K562 (cell line): ENCODE measurements around the gene BOC. TPM values are rescaled to one million over a fixed set of nuclear protein-coding genes. Genes with fewer than 3 reads are reported as not detected.

ENCODE experiments used
- ATF4 ChIP-seq: fragments of 450-650 bp; formaldehyde crosslinking; IDR thresholded peaks from 2 replicates; pipeline ENCODE4 v1.4.0; 2022; ENCODE audit warnings: mild to moderate bottlenecking, moderate library complexity
- ATF7 ChIP-seq: fragments of 450-650 bp; IDR thresholded peaks from 2 replicates; pipeline ENCODE4 v1.7.1; 2014; ENCODE audit warnings: mild to moderate bottlenecking, moderate library complexity
- CC2D1A ChIP-seq: fragments of 450-650 bp; IDR thresholded peaks from 2 replicates; pipeline ENCODE4 v1.6.1; 2017; ENCODE audit warnings: mild to moderate bottlenecking
- HDAC2 ChIP-seq: fragments of 450-650 bp; IDR thresholded peaks from 2 replicates; pipeline ENCODE4 v1.6.1; 2016; ENCODE audit warnings: mild to moderate bottlenecking
- HMG20B ChIP-seq: fragments of 250-450 bp; sonication (Bioruptor Pico); IDR thresholded peaks from 2 replicates; pipeline ENCODE4 v1.5.0; 2021; ENCODE audit warnings: mild to moderate bottlenecking
- HOXB6 ChIP-seq: fragments of 250-450 bp; sonication (Bioruptor Pico); IDR thresholded peaks from 2 replicates; pipeline ENCODE4 v1.5.1; 2022; ENCODE audit warnings: mild to moderate bottlenecking, borderline replicate concordance
- PBX2 ChIP-seq, 2 experiments: IDR thresholded peaks in 1 of 2; conservative IDR thresholded peaks in 1 of 2; 2 replicates each; pipeline ENCODE4 v1.6.1; 2016; ENCODE audit warnings: low read depth in 2 of 2, mild to moderate bottlenecking in 1 of 2, missing compliant biosample characterization in 1 of 2, missing genetic modification characterization in 1 of 2, moderate library complexity in 1 of 2
- SMAD2 ChIP-seq: fragments of 150-350 bp; IDR thresholded peaks from 2 replicates; pipeline ENCODE4 v1.6.1; 2014; ENCODE audit warnings: low read depth, mild to moderate bottlenecking, low read length
- SP1 ChIP-seq: sonication (generic); formaldehyde crosslinking; IDR thresholded peaks from 2 replicates; pipeline ENCODE4 v1.8.1; 2022; ENCODE audit warnings: mild to moderate bottlenecking, missing genetic modification reagents
- TAL1 ChIP-seq: fragments of 450-650 bp; IDR thresholded peaks from 2 replicates; pipeline ENCODE4 v1.6.1; 2016; ENCODE audit warnings: mild to moderate bottlenecking
- TCF3 ChIP-seq: sonication (generic); formaldehyde crosslinking; IDR thresholded peaks from 2 replicates; pipeline ENCODE4 v1.4.0; 2020; ENCODE audit warnings: mild to moderate bottlenecking, missing genetic modification reagents
- ZBTB49 ChIP-seq: sonication (generic); formaldehyde crosslinking; IDR thresholded peaks from 2 replicates; pipeline ENCODE4 v1.8.0; 2022; ENCODE audit warnings: missing genetic modification reagents, mild to moderate bottlenecking, borderline replicate concordance
- ZNF507 ChIP-seq: conservative IDR thresholded peaks from 2 replicates; pipeline ENCODE4 v1.6.1; 2017; ENCODE audit warnings: missing genetic modification characterization, missing compliant biosample characterization
- ZNF609 ChIP-seq: sonication (generic); formaldehyde crosslinking; IDR thresholded peaks from 2 replicates; pipeline ENCODE4 v1.8.1; 2023; ENCODE audit warnings: missing genetic modification reagents, mild to moderate bottlenecking, borderline replicate concordance
- polyA plus RNA-seq, 8 experiments: library from polyadenylated mRNA; depleted of rRNA in 4 of 8; stranded (reverse) in 5 of 8; unstranded in 3 of 8; fragments of >200 nt; fragmentation: Nextera tagmentation in 2 of 8; fragmentation: Illumina TruSeq in 1 of 8; extraction: Ambion mirVana in 2 of 8; extraction: Trizol in 1 of 8; gene quantifications; 2 replicates each; pipeline versions ENCODE4 v1.2.1 to v1.2.3, GENCODE V29; 2011 to 2014; ENCODE audit warnings: inconsistent platforms in 1 of 8, missing spikeins in 1 of 8
- total RNA-seq, 7 experiments: library from RNA; depleted of rRNA in 6 of 7; stranded (reverse); fragments of >200 nt in 6 of 7; fragmentation: Illumina TruSeq in 2 of 7; extraction: Trizol in 2 of 7; gene quantifications; 2 replicates each; pipeline versions ENCODE4 v1.2.1 to v1.2.3, GENCODE V29; 2011 to 2021; ENCODE audit warnings: low replicate concordance in 1 of 7

The BOC gene
- total and polyA plus RNA-seq, 9 of the 15 experiments (the other 6 are each of a cell fraction or from before 2014, with no cell fraction given), result not detected

DNA sequence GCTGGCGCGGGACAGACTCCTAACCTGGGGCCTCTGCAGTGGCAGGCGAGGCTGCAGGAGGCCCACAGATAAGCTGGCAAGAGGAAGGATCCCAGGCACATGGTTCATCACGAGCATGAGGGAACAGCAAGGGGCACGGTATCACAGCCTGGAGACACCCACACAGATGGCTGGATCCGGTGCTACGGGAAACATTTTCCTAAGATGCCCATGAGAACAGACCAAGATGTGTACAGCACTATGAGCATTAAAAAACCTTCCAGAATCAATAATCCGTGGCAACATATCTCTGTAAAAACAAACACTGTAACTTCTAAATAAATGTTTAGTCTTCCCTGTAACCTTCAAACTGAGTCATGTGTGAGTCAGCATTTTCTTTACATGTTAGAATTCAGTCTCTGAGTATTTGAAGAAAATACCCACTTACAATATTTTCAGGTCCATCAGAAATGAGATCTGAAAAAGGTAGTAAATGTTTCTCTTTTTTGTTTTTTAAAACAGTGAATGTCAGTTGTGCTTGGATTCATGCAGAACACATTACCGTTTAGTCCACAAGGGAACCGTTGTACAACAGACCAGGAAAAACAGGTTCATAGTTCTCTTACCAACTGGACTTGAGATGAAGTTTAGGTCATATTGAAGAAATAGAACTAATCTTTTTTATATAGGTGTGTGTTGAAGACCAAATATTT lies 75.9 kb downstream of the BOC start (continued):
- no peak for TF ChIP-seq ZNF609
- TF ChIP-seq PBX2 (CRISPR knock-in tag; IDR thresholded peaks at IDR 0.05; ENCODE audit: low read depth), result no peak
- TF ChIP-seq PBX2 (tag; conservative IDR thresholded peaks at IDR 0.05; ENCODE audit: low read depth), result no peak
- no peak for TF ChIP-seq HOXB6 (CRISPR knock-in tag)
- TF ChIP-seq ZNF507, result no peak
- TF ChIP-seq HMG20B, result no peak
- TF ChIP-seq CC2D1A, result no peak
- TF ChIP-seq SMAD2, result no peak
- no peak for TF ChIP-seq SP1 (CRISPR knock-in tag)
- TF ChIP-seq ZBTB49, result no peak
- no peak for TF ChIP-seq TAL1
- no peak for TF ChIP-seq ATF7
- TF ChIP-seq ATF4, result no peak
- no peak for TF ChIP-seq TCF3 (CRISPR knock-in tag)
- no peak for TF ChIP-seq HDAC2
